SK-N-SH treated with all-trans-retinoic acid at 6 μM for 48 hours (cell line): ENCODE measurements around the gene PKNOX2.

Source experiments
- ZFP3 ChIP-seq: fragments of 250-450 bp; sonication (Bioruptor Pico); IDR thresholded peaks from 2 replicates; pipeline ENCODE4 v1.5.0; 2020; ENCODE audit warnings: mild to moderate bottlenecking, moderate library complexity
- ZFP30 ChIP-seq: fragments of 450-650 bp; formaldehyde crosslinking; IDR thresholded peaks from 2 replicates; pipeline ENCODE4 v1.5.0; 2022; ENCODE audit warnings: mild to moderate bottlenecking, moderate library complexity
- ZNF565 ChIP-seq: fragments of 450-650 bp; formaldehyde crosslinking; conservative IDR thresholded peaks from 2 replicates; pipeline ENCODE4 v1.5.0; 2020; ENCODE audit warnings: low read depth, mild to moderate bottlenecking, moderate library complexity
- ZNF70 ChIP-seq: fragments of 450-650 bp; formaldehyde crosslinking; IDR thresholded peaks from 2 replicates; pipeline ENCODE4 v1.5.0; 2020; ENCODE audit warnings: mild to moderate bottlenecking, moderate library complexity
- TF ChIP-seq, protein P1 (sequence below): fragments of 250-450 bp; sonication (Bioruptor Pico); IDR thresholded peaks from 2 replicates; pipeline ENCODE4 v1.8.0; 2020; ENCODE audit warnings: mild to moderate bottlenecking, moderate library complexity, borderline replicate concordance

DNA sequence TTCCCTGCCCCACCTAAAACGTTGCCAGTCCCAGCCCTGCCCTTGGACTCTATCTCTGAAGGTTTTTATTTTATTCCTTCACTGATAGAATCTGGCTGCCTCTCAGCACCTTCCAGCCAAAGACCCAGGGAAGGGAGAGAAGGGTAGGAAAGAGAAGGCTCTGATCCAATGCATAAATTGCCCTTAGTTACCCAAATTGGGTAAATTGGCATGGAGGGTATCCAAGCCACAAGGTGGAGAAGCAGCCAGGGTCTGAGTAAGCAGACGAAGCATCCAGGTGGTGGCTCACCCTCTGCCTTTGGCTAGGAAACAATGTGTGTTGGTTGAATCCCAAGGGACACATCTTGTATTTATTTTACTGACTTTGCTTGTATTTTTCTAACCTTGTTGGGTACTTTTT is 242.5 kb downstream of the PKNOX2 start:
- no peak for TF ChIP-seq ZFP3 (CRISPR knock-in tag)
- TF ChIP-seq ZNF565: no peak
- TF ChIP-seq, protein P1, sequence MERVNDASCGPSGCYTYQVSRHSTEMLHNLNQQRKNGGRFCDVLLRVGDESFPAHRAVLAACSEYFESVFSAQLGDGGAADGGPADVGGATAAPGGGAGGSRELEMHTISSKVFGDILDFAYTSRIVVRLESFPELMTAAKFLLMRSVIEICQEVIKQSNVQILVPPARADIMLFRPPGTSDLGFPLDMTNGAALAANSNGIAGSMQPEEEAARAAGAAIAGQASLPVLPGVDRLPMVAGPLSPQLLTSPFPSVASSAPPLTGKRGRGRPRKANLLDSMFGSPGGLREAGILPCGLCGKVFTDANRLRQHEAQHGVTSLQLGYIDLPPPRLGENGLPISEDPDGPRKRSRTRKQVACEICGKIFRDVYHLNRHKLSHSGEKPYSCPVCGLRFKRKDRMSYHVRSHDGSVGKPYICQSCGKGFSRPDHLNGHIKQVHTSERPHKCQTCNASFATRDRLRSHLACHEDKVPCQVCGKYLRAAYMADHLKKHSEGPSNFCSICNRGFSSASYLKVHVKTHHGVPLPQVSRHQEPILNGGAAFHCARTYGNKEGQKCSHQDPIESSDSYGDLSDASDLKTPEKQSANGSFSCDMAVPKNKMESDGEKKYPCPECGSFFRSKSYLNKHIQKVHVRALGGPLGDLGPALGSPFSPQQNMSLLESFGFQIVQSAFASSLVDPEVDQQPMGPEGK (CRISPR knock-in tag): no peak
- TF ChIP-seq ZNF70 (CRISPR knock-in tag): no peak
- no peak for TF ChIP-seq ZFP30 (CRISPR knock-in tag)
